H1 (cell line): ENCODE results near the gene SPEF2. TPM values are rescaled to one million over a fixed set of nuclear protein-coding genes. Genes with fewer than 3 reads are reported as not detected.

ENCODE experiments used
- CTCF ChIA-PET: fragments of 300-600 bp; sonication (Branson Sonifier 250); formaldehyde crosslinking; loops from one replicate; lab custom pipeline; 2021; ENCODE audit not compliant: partially characterized antibody; lab: Charles Lee
- POLR2A ChIA-PET: fragments of 300-600 bp; sonication (Branson Sonifier 250); formaldehyde crosslinking; loops from one replicate; lab custom pipeline; 2021; ENCODE audit warnings: inconsistent platforms; ENCODE audit not compliant: partially characterized antibody; lab: Charles Lee
- DNase-seq, 2 experiments: peaks; one replicate each; pipeline versions ENCODE4 v3.0.0 to v3.0.0-alpha.2; 2010 to 2022; ENCODE audit warnings: low spot score in 2 of 2, low read depth in 1 of 2, mixed read lengths in 1 of 2
- FAIRE-seq: peaks from 2 replicates; lab custom pipeline; 2011; peaks lifted over from hg19 to GRCh38; lab: Jason Lieb, UNC
- H2AFZ ChIP-seq: 2 replicates; pipeline ENCODE4 v1.8.1; 2012; ENCODE audit warnings: low read length, inconsistent platforms
- H2AK5ac ChIP-seq: 2 replicates; pipeline ENCODE4 v1.6.1; 2013; ENCODE audit warnings: low read depth, low read length
- H2BK120ac ChIP-seq: replicated peaks from 2 replicates; pipeline ENCODE3; 2013; ENCODE audit warnings: low read depth, low read length, inconsistent platforms
- H2BK12ac ChIP-seq: 2 replicates; pipeline ENCODE4 v1.6.1; 2013; ENCODE audit warnings: low read depth, low read length
- H2BK15ac ChIP-seq: 2 replicates; pipeline ENCODE4 v1.6.1; 2013; ENCODE audit warnings: low read length
- H2BK20ac ChIP-seq: 2 replicates; pipeline ENCODE4 v1.6.1; 2013; ENCODE audit warnings: low read length
- H2BK5ac ChIP-seq: 2 replicates; pipeline ENCODE4 v1.6.1; 2013; ENCODE audit warnings: low read depth, low read length
- H3K14ac ChIP-seq: 2 replicates; pipeline ENCODE4 v1.6.1; 2013; ENCODE audit warnings: inconsistent platforms; ENCODE audit not compliant: insufficient read length
- H3K18ac ChIP-seq: 2 replicates; pipeline ENCODE4 v1.6.1; 2013; ENCODE audit warnings: low read length; ENCODE audit errors: extremely low read depth
- H3K23ac ChIP-seq: 2 replicates; pipeline ENCODE4 v1.6.1; 2013; ENCODE audit warnings: inconsistent platforms; ENCODE audit not compliant: insufficient read length
- H3K23me2 ChIP-seq: 2 replicates; pipeline ENCODE4 v1.6.1; 2013; ENCODE audit warnings: low read depth, low read length
- H3K27ac ChIP-seq: 2 replicates; pipeline ENCODE4 v1.6.1; 2011; ENCODE audit warnings: low read depth, low read length, inconsistent platforms
- H3K27me3 ChIP-seq, 4 experiments: replicated peaks in 1 of 4; 1 replicate in 1 of 4; 2 replicates in 3 of 4; pipeline versions ENCODE4 v1.6.1 to v1.8.1; 2011 to 2013; ENCODE audit warnings: low read length in 3 of 4, mild to moderate bottlenecking in 3 of 4, inconsistent platforms in 2 of 4, mixed read lengths in 2 of 4, moderate library complexity in 1 of 4; ENCODE audit not compliant: control insufficient read depth in 3 of 4, insufficient read depth in 3 of 4; ENCODE audit errors: extremely low read depth in 1 of 4
- H3K36me3 ChIP-seq, 4 experiments: 2 replicates each; pipeline versions ENCODE4 v1.6.1 to v1.8.1; 2011 to 2013; ENCODE audit warnings: mild to moderate bottlenecking in 4 of 4, low read length in 3 of 4, moderate library complexity in 2 of 4, control low read depth in 1 of 4, inconsistent platforms in 1 of 4; ENCODE audit not compliant: insufficient read depth in 4 of 4, control insufficient read depth in 2 of 4
- H3K4ac ChIP-seq: replicated peaks from 2 replicates; pipeline ENCODE3; 2013; ENCODE audit warnings: low read length, low read depth, mixed read lengths, inconsistent platforms; ENCODE audit not compliant: insufficient read length
- H3K4me1 ChIP-seq, 4 experiments: replicated peaks in 1 of 4; 1 replicate in 1 of 4; 2 replicates in 3 of 4; pipeline versions ENCODE4 v1.6.1 to v1.8.1; 2011 to 2013; ENCODE audit warnings: low read length in 3 of 4, inconsistent platforms in 2 of 4, mixed read lengths in 1 of 4; ENCODE audit not compliant: insufficient read depth in 4 of 4, control insufficient read depth in 3 of 4
- H3K4me2 ChIP-seq, 2 experiments: 2 replicates each; pipeline versions ENCODE4 v1.6.1 to v1.8.1; 2011 to 2013; ENCODE audit warnings: low read depth in 2 of 2, low read length in 2 of 2, control low read depth in 1 of 2, inconsistent platforms in 1 of 2, mild to moderate bottlenecking in 1 of 2; ENCODE audit not compliant: insufficient read depth in 1 of 2
- H3K4me3 ChIP-seq, 4 experiments: fragments of 200-600, 300-600 bp in 1 of 4; sonication (generic), shearing (Covaris generic), sonication (Bioruptor Twin) in 1 of 4; 2 replicates each; pipeline versions ENCODE4 v1.5.1 to v1.8.1; 2011 to 2016; ENCODE audit warnings: low read length in 4 of 4, low read depth in 3 of 4, control low read depth in 2 of 4, inconsistent platforms in 2 of 4, mild to moderate bottlenecking in 2 of 4, mixed read lengths in 1 of 4, moderate library complexity in 1 of 4; ENCODE audit not compliant: insufficient read depth in 2 of 4; ENCODE audit errors: extremely low read depth in 1 of 4
- H3K56ac ChIP-seq: replicated peaks from 2 replicates; pipeline ENCODE3; 2013; ENCODE audit warnings: low read depth, mild to moderate bottlenecking, mixed read lengths, low read length, inconsistent platforms; ENCODE audit not compliant: insufficient read length
- H3K79me1 ChIP-seq: 2 replicates; pipeline ENCODE4 v1.6.1; 2013; ENCODE audit warnings: low read depth, low read length, control low read depth
- H3K79me2 ChIP-seq, 2 experiments: 2 replicates each; pipeline versions ENCODE4 v1.6.1 to v1.8.1; 2012 to 2013; ENCODE audit warnings: low read length in 2 of 2, mild to moderate bottlenecking in 2 of 2, inconsistent platforms in 1 of 2; ENCODE audit not compliant: insufficient read depth in 2 of 2, control insufficient read depth in 1 of 2
- H3K9ac ChIP-seq, 4 experiments: replicated peaks in 1 of 4; 1 replicate in 1 of 4; 2 replicates in 3 of 4; pipeline versions ENCODE4 v1.6.1 to v1.8.1; 2011 to 2013; ENCODE audit warnings: low read depth in 3 of 4, low read length in 3 of 4, control low read depth in 2 of 4, mild to moderate bottlenecking in 2 of 4, moderate library complexity in 2 of 4, inconsistent platforms in 1 of 4; ENCODE audit errors: extremely low read depth in 1 of 4
- H3K9me3 ChIP-seq, 2 experiments: 2 replicates each; pipeline versions ENCODE4 v1.6.1 to v1.8.1; 2012 to 2013; ENCODE audit warnings: mild to moderate bottlenecking in 2 of 2, moderate library complexity in 2 of 2, control low read depth in 1 of 2, inconsistent platforms in 1 of 2, low read depth in 1 of 2, low read length in 1 of 2, mixed read lengths in 1 of 2; ENCODE audit not compliant: insufficient read depth in 2 of 2
- H4K20me1 ChIP-seq, 2 experiments: replicated peaks in 1 of 2; 2 replicates each; pipeline versions ENCODE3 to v1.8.1; 2011 to 2013; ENCODE audit warnings: inconsistent platforms in 2 of 2, low read length in 2 of 2, mild to moderate bottlenecking in 1 of 2; ENCODE audit not compliant: insufficient read depth in 2 of 2, control insufficient read depth in 1 of 2
- H4K5ac ChIP-seq: 2 replicates; pipeline ENCODE4 v1.6.1; 2013; ENCODE audit warnings: low read length, low read depth, mixed read lengths, inconsistent platforms; ENCODE audit not compliant: insufficient read length
- H4K8ac ChIP-seq: 2 replicates; pipeline ENCODE4 v1.8.0; 2013; ENCODE audit warnings: mild to moderate bottlenecking, moderate library complexity, low read length, inconsistent platforms; ENCODE audit not compliant: insufficient read depth; ENCODE audit errors: extremely low read depth
- H4K91ac ChIP-seq: replicated peaks from 2 replicates; pipeline ENCODE3; 2013; ENCODE audit warnings: low read length, mixed read lengths, inconsistent platforms; ENCODE audit not compliant: insufficient read length
- CHD2 ChIP-seq: IDR thresholded peaks from 2 replicates; pipeline ENCODE4 v1.6.1; 2012; ENCODE audit warnings: low read length, improper control_type of control experiment
- EGR1 ChIP-seq: IDR thresholded peaks from 2 replicates; pipeline ENCODE4 v1.6.1; 2011; ENCODE audit warnings: low read depth, low read length, borderline replicate concordance
- HDAC2 ChIP-seq, 2 experiments: fragments of 300-600 bp in 1 of 2; sonication (generic) in 1 of 2; IDR thresholded peaks; 2 replicates each; pipeline ENCODE4 v1.6.1; 2011 to 2012; ENCODE audit warnings: low read depth in 2 of 2, low read length in 2 of 2, mild to moderate bottlenecking in 2 of 2, moderate library complexity in 2 of 2, borderline replicate concordance in 1 of 2, inconsistent platforms in 1 of 2
- HDAC6 ChIP-seq: IDR thresholded peaks from one replicate; pipeline ENCODE4 v1.7.1; 2012; ENCODE audit warnings: low read depth, mild to moderate bottlenecking, inconsistent platforms, low read length, moderate library complexity
- KDM1A ChIP-seq: fragments of 200-600, 300-600 bp; sonication (generic); IDR thresholded peaks from 2 replicates; pipeline ENCODE4 v1.7.1; 2016; ENCODE audit warnings: mild to moderate bottlenecking, low read length, borderline replicate concordance
- MAFK ChIP-seq: IDR thresholded peaks from 2 replicates; pipeline ENCODE4 v1.6.1; 2012; ENCODE audit warnings: low read depth, mild to moderate bottlenecking, improper control_type of control experiment, low read length
- MAX ChIP-seq: IDR thresholded peaks from 2 replicates; pipeline ENCODE4 v1.6.1; 2012; ENCODE audit warnings: inconsistent platforms
- SAP30 ChIP-seq: fragments of 300-600 bp; sonication (generic); IDR thresholded peaks from 2 replicates; pipeline ENCODE4 v1.7.1; 2012; ENCODE audit warnings: low read length, moderate library complexity, mild to moderate bottlenecking, inconsistent platforms; ENCODE audit not compliant: insufficient read depth, insufficient replicate concordance
- WGBS, 2 experiments: shearing (Covaris generic) in 1 of 2; methylation state at CpG; one replicate each; pipeline versions ENCODE4 v1.1.6 to v1.1.7; 2013 to 2015; ENCODE audit warnings: low lambda C conversion rate in 2 of 2, mixed read lengths in 2 of 2, inconsistent platforms in 1 of 2, low coverage in 1 of 2, missing lambda C conversion rate in 1 of 2; ENCODE audit not compliant: insufficient replicate concordance in 2 of 2, insufficient coverage in 1 of 2, insufficient read length in 1 of 2; ENCODE audit errors: extremely low coverage in 1 of 2, missing lambda C conversion rate in 1 of 2; 5-methylcytosine and 5-hydroxymethylcytosine counted together
- polyA plus RNA-seq, 7 experiments: library from polyadenylated mRNA; depleted of rRNA in 3 of 7; stranded (reverse) in 5 of 7; unstranded in 2 of 7; fragments of >200 nt in 5 of 7; fragments of 200-250 nt in 2 of 7; gene quantifications; 1 replicate in 5 of 7; 2 replicates in 1 of 7; 4 replicates in 1 of 7; pipeline versions ENCODE4 v1.2.1 to v1.2.3, GENCODE V29; 2011 to 2013; ENCODE audit warnings: missing spikeins in 2 of 7, mixed read lengths in 2 of 7
- total RNA-seq: library from RNA; stranded (reverse); fragmentation: NEBNext Ultra II Directional; extraction: Animal tissue kit (Norgen Biotek cat#: 25700); gene quantifications from 2 replicates; pipeline ENCODE4 v1.2.1, GENCODE V29; 2021

The SPEF2 gene
- total and polyA plus RNA-seq, 2 of the 8 experiments (the other 6 are each of a cell fraction or from before 2014, with no cell fraction given) = 0.14 to 0.73 TPM

- H3K27ac ChIP-seq = no peak overlapping the region
- H3K4me2 ChIP-seq = no peak overlapping the region
- H3K23ac ChIP-seq = no peak overlapping the region
- no peak overlapping the region for H2BK5ac ChIP-seq
- H4K20me1 ChIP-seq = no peaks in the 10 kb centered on the region
- H3K9ac ChIP-seq = no peak overlapping the region
- H3K79me2 ChIP-seq = no peaks in the 10 kb centered on the region
- H3K27me3 ChIP-seq = no peaks in the 10 kb centered on the region
- no peaks in the 10 kb centered on the region for H3K79me1 ChIP-seq
- H4K91ac ChIP-seq = no peak overlapping the region
- no peak overlapping the region for H2BK12ac ChIP-seq
- no peak overlapping the region for H2AK5ac ChIP-seq
- CTCF ChIA-PET = interaction anchor here (0.8 kb wide), 1 partner anchor 35 kb away, joined by 3 read pairs; no protein-coding TSS in a partner anchor
- DNase-seq (no peak), FAIRE-seq (no peak)
- POLR2A ChIA-PET = no interaction called here
- no peak overlapping the region for H3K56ac ChIP-seq
- H3K4me1 ChIP-seq = no peaks in the 10 kb centered on the region
- H3K23me2 ChIP-seq = no peaks in the 10 kb centered on the region
- H4K5ac ChIP-seq = no peak overlapping the region
- no peak overlapping the region for H2AFZ ChIP-seq
- TF ChIP-seq HDAC2 (IDR thresholded peaks at IDR 0.05; ENCODE audit: borderline replicate concordance in 1 of 2, low read depth in 2 of 2, low read length in 2 of 2) (no peak), HDAC6 (no peak), CHD2 (no peak), MAFK (no peak), MAX (no peak), EGR1 (no peak), SAP30 (no peak), KDM1A (no peak)
- H3K4me3 ChIP-seq = no peak overlapping the region
- no peaks in the 10 kb centered on the region for H3K36me3 ChIP-seq
- H3K9me3 ChIP-seq = 0 out of 4 replicates have a peak, but pooled peaks cover 0 to 3% of the 10 kb centered on the region in 2 experiments
- no peak overlapping the region for H2BK120ac ChIP-seq
- no peak overlapping the region for H3K4ac ChIP-seq
- no peak overlapping the region for H2BK15ac ChIP-seq
- H4K8ac ChIP-seq = no peak overlapping the region
- H3K14ac ChIP-seq = no peak overlapping the region
- H3K18ac ChIP-seq = no peak overlapping the region
- H2BK20ac ChIP-seq = no peak overlapping the region
- WGBS, 2 experiments = 91% methylated on average over 5 of the region's 5 CpGs; no CpG with 5 or more reads in 1 of the 2 experiments
Observed at GRCh38 chr5:35838370-35839042, 220.8 kb downstream of the SPEF2 start.
